Suprapubic skin (tissue), 4 donors: Measurements from ENCODE around the gene EFCAB6.

Experiments
- EP300 ChIP-seq: sonication (generic); formaldehyde crosslinking; IDR thresholded peaks from one replicate; pipeline ENCODE4 v1.6.1; 2017; ENCODE audit warnings: antibody characterized with exemption
- POLR2A ChIP-seq, 2 donors: fragments of 450-650 bp; IDR thresholded peaks; one replicate each; pipeline ENCODE4 v1.6.1; 2017; ENCODE audit warnings: antibody characterized with exemption in 2 of 2, mild to moderate bottlenecking in 2 of 2, moderate library complexity in 2 of 2
- POLR2AphosphoS5 ChIP-seq, 3 donors: sonication (generic); formaldehyde crosslinking; IDR thresholded peaks; one replicate each; pipeline ENCODE4 v1.6.1; 2017; ENCODE audit warnings: antibody characterized with exemption in 3 of 3
- TF ChIP-seq, protein P1 (sequence below), 2 donors: fragments of 200-600 bp in 1 of 2; fragments of 450-650 bp in 1 of 2; sonication (generic) in 1 of 2; IDR thresholded peaks; one replicate each; pipeline ENCODE4 v1.5.1; 2016 to 2019; ENCODE audit warnings: antibody characterized with exemption in 2 of 2, mild to moderate bottlenecking in 1 of 2, moderate library complexity in 1 of 2

DNA sequence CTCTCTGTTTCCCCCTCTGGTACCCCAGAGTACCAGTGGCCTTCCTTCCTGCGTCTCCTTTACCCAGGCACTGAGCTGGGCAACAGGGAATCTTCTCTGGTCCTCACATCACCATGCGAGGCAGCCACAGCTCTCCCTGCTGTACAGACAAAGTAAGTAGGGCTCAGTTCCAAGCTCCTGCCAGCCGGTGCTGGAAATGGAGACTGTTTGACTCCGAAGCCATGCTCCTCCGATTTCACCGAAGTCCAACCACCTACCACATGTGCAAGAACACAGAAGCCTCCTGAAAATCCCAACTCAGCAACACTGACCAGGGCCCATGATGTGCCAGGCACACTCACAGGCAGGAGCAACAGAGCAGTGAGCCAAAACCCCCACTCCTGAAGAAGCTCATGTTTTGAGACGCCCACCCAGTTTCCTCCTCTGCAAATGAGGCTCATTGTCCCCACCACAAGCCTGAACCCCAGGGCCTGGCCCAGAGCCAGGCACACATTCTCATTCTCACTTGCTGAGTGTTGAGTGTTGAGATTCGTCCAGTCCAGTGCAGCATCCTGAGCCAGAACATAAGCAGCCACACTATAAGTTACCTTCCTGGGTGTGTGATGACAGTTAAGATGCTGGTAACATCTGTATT, 244.3 kb downstream of the EFCAB6 start:
- no peak for TF ChIP-seq POLR2A (IDR thresholded peaks at IDR 0.05)
- TF ChIP-seq, protein P1, sequence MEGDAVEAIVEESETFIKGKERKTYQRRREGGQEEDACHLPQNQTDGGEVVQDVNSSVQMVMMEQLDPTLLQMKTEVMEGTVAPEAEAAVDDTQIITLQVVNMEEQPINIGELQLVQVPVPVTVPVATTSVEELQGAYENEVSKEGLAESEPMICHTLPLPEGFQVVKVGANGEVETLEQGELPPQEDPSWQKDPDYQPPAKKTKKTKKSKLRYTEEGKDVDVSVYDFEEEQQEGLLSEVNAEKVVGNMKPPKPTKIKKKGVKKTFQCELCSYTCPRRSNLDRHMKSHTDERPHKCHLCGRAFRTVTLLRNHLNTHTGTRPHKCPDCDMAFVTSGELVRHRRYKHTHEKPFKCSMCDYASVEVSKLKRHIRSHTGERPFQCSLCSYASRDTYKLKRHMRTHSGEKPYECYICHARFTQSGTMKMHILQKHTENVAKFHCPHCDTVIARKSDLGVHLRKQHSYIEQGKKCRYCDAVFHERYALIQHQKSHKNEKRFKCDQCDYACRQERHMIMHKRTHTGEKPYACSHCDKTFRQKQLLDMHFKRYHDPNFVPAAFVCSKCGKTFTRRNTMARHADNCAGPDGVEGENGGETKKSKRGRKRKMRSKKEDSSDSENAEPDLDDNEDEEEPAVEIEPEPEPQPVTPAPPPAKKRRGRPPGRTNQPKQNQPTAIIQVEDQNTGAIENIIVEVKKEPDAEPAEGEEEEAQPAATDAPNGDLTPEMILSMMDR (IDR thresholded peaks at IDR 0.05), result no peak
- TF ChIP-seq EP300, result no peak
- no peak for TF ChIP-seq POLR2AphosphoS5 (IDR thresholded peaks at IDR 0.05)
